OCI-LY1 (cell line): ENCODE measurements around the gene DNASE1L2.

Experiments used
- H2AFZ ChIP-seq: fragments of 200-600 bp; sonication (generic), shearing (Covaris generic); 2 replicates; pipeline ENCODE4 v1.6.0; 2014; ENCODE audit warnings: antibody characterized with exemption, mild to moderate bottlenecking, low read length
- H3F3A ChIP-seq: fragments of 200-600 bp; sonication (generic), shearing (Covaris generic); 2 replicates; pipeline ENCODE4 v1.6.0; 2014; ENCODE audit warnings: mild to moderate bottlenecking, antibody characterized with exemption, low read length, moderate library complexity; ENCODE audit not compliant: insufficient read depth
- H3K27ac ChIP-seq: fragments of 200-600 bp; sonication (generic); 2 replicates; pipeline ENCODE4 v1.5.1; 2014; ENCODE audit warnings: low read length, mixed run types, mild to moderate bottlenecking, low read depth; ENCODE audit not compliant: poor library complexity, severe bottlenecking
- H3K27me3 ChIP-seq: fragments of 200-600 bp; sonication (generic); 2 replicates; pipeline ENCODE4 v1.6.0; 2014; ENCODE audit warnings: antibody characterized with exemption, mild to moderate bottlenecking, low read length, moderate library complexity; ENCODE audit not compliant: insufficient read depth
- H3K36me3 ChIP-seq: fragments of 200-600 bp; sonication (generic); 2 replicates; pipeline ENCODE4 v1.6.1; 2014; ENCODE audit warnings: mild to moderate bottlenecking, antibody characterized with exemption, low read length, moderate library complexity, mixed read lengths; ENCODE audit not compliant: insufficient read depth
- H3K4me1 ChIP-seq: fragments of 200-600 bp; sonication (generic); 2 replicates; pipeline ENCODE4 v1.5.1; 2014; ENCODE audit warnings: mild to moderate bottlenecking, low read length, moderate library complexity; ENCODE audit not compliant: insufficient read depth, severe bottlenecking
- H3K4me2 ChIP-seq: fragments of 200-600 bp; sonication (generic), shearing (Covaris generic); 2 replicates; pipeline ENCODE4 v1.6.1; 2014; ENCODE audit warnings: low read length
- H3K4me3 ChIP-seq: fragments of 200-600 bp; sonication (generic); 2 replicates; pipeline ENCODE4 v1.5.1; 2014; ENCODE audit warnings: low read length, low read depth, mild to moderate bottlenecking, mixed read lengths; ENCODE audit not compliant: poor library complexity, severe bottlenecking
- H3K79me2 ChIP-seq: fragments of 200-600 bp; shearing (Covaris generic); 2 replicates; pipeline ENCODE4 v1.6.1; 2016; ENCODE audit warnings: mixed run types, low read length, mixed read lengths; ENCODE audit not compliant: insufficient read depth
- H3K9ac ChIP-seq: fragments of 200-600 bp; sonication (generic), shearing (Covaris generic); 2 replicates; pipeline ENCODE4 v1.6.1; 2014; ENCODE audit warnings: mild to moderate bottlenecking, low read length, mixed read lengths
- H3K9me2 ChIP-seq: fragments of 200-600 bp; sonication (generic), shearing (Covaris generic); 2 replicates; pipeline ENCODE4 v1.6.1; 2014; ENCODE audit warnings: low read depth, mild to moderate bottlenecking, low read length, mixed read lengths
- H3K9me3 ChIP-seq: fragments of 200-600 bp; shearing (Covaris generic); 2 replicates; pipeline ENCODE4 v1.6.1; 2014; ENCODE audit warnings: low read length, mixed read lengths
- H4K20me1 ChIP-seq: fragments of 200-600 bp; sonication (generic), shearing (Covaris generic); 2 replicates; pipeline ENCODE4 v1.6.0; 2016; ENCODE audit warnings: mild to moderate bottlenecking, low read length; ENCODE audit not compliant: insufficient read depth
- CTCF ChIP-seq: fragments of 200-600 bp; sonication (generic), shearing (Covaris generic); IDR thresholded peaks from 2 replicates; pipeline ENCODE4 v1.5.1; 2017; ENCODE audit warnings: mild to moderate bottlenecking, antibody characterized with exemption, low read length, moderate library complexity, mixed read lengths
- EZH2 ChIP-seq: fragments of 200-600 bp; sonication (generic), shearing (Covaris generic); IDR thresholded peaks from 2 replicates; pipeline ENCODE4 v1.8.0; 2017; ENCODE audit warnings: borderline replicate concordance, mixed run types, mild to moderate bottlenecking, antibody characterized with exemption, low read length, moderate library complexity, mixed read lengths

Gene DNASE1L2

DNA sequence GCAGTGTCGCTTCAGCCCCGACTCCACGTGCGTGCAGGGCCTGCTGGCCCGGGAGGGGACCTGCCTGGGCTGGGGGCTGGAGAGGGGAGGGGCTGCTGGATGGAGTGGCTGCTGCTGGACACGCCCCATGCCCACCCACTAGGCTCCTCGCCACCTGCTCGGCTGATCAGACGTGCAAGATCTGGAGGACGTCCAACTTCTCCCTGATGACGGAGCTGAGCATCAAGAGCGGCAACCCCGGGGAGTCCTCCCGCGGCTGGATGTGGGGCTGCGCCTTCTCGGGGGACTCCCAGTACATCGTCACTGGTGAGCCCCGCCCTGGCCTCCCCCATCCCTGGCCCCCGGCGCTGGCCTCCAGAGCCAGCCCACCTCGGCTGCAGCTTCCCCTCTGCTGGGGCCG is 27.9 kb upstream of the DNASE1L2 start:
- Histone ChIP-seq H3K4me1 (peaks cover 39% of the 10 kb centered on the region), H2AFZ (no peak overlapping the region), H3K9ac (no peak overlapping the region), H3K9me3 (no peaks in the 10 kb centered on the region), H3K9me2 (no peaks in the 10 kb centered on the region), H3K27ac (no peak overlapping the region), H4K20me1 (no peaks in the 10 kb centered on the region), H3F3A (no peaks in the 10 kb centered on the region; the same call in 1 of the 2 replicates), H3K27me3 (no peaks in the 10 kb centered on the region), H3K4me2 (no peak overlapping the region), H3K36me3 (peaks cover 33% of the 10 kb centered on the region; the same call in 1 of the 2 replicates), H3K4me3 (no peak overlapping the region), H3K79me2 (peaks cover under 1% of the 10 kb centered on the region)
- TF ChIP-seq CTCF (no peak), EZH2 (no peak)

DNA sequence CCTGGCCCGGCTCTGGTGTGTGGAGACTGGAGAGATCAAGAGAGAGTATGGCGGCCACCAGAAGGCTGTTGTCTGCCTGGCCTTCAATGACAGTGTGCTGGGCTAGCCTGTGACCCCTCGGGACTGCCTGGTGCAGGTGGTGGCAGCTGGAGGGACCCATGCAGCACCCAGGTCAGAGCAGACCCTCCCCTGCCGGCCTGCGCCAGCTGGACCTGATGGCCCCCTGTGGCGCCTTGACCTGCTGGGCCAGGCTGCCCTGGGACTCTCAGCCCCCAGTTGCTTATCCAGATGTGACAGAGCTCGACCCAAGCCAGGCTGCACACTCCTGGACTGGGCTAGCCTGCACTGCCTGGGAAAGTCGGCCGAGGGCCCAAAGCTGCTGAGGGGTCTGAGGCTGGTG is 27.5 kb upstream of the DNASE1L2 start:
- H3K27me3 ChIP-seq: no peaks in the 10 kb centered on the region
- no peaks in the 10 kb centered on the region for H3K9me3 ChIP-seq
- TF ChIP-seq CTCF (no peak), EZH2 (no peak)
- no peak overlapping the region for H2AFZ ChIP-seq
- H3K9me2 ChIP-seq: no peaks in the 10 kb centered on the region
- peaks cover 6% of the 10 kb centered on the region for H3K79me2 ChIP-seq
- no peak overlapping the region for H3K4me2 ChIP-seq
- peaks cover 33% of the 10 kb centered on the region; the same call in 1 of the 2 replicates for H3K36me3 ChIP-seq
- no peaks in the 10 kb centered on the region for H4K20me1 ChIP-seq
- no peak overlapping the region for H3K27ac ChIP-seq
- H3K4me3 ChIP-seq: no peak overlapping the region
- H3K9ac ChIP-seq: no peak overlapping the region
- no peaks in the 10 kb centered on the region; the same call in 1 of the 2 replicates for H3F3A ChIP-seq
- peaks cover 43% of the 10 kb centered on the region for H3K4me1 ChIP-seq

DNA sequence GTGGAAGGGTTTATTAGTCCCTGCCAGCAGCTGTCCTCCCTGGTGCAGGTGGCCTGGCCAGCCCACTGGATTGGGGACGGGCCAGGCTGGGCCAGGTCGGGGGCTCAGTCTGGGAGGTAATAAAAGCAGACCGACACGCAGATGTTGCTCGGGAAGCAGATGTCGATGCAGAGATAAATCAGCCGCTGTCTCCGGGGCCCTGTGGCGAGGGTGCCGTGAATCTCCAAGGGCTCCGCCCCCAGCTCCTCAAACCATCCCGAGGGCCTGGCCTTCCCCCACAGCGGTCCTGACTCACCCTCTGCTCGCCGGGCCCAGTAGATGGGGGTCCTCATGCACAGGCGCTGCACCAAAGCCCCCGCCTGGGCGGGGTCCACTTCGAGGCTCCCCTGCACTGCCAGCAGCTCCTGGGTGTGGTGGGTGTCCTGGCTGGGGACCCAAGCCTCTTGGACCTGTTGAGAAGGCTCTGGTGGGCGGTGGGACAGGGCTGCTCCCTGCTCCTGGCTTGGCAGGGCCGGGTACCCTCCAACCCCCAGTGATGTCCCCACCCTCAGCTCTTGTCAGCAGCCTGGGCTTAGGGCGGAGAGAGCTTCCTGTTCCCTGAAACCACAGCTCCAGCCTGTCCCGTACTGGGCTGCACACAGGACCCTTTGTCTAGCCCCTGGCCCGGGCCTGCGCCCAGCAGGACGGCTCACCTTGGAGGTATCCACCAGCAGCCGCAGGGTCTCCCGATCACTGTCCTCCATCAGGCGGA is 26.8 kb upstream of the DNASE1L2 start:
- H4K20me1 ChIP-seq: no peaks in the 10 kb centered on the region
- no peak overlapping the region for H3K27ac ChIP-seq
- TF ChIP-seq EZH2 (no peak), CTCF (no peak)
- no peaks in the 10 kb centered on the region for H3K9me3 ChIP-seq
- peaks cover 43% of the 10 kb centered on the region for H3K4me1 ChIP-seq
- no peak overlapping the region for H3K4me3 ChIP-seq
- no peaks in the 10 kb centered on the region for H3K9me2 ChIP-seq
- no peak overlapping the region for H2AFZ ChIP-seq
- H3F3A ChIP-seq: no peaks in the 10 kb centered on the region; the same call in 1 of the 2 replicates
- H3K4me2 ChIP-seq: no peak overlapping the region
- no peak overlapping the region for H3K9ac ChIP-seq
- H3K27me3 ChIP-seq: no peaks in the 10 kb centered on the region
- peaks cover 6% of the 10 kb centered on the region for H3K79me2 ChIP-seq
- H3K36me3 ChIP-seq: peaks cover 33% of the 10 kb centered on the region; the same call in 1 of the 2 replicates
